HG03060 (cell line): ENCODE measurements around the gene OSBPL8.

ENCODE experiments used
- ATAC-seq: cut with Tn5 transposase; IDR thresholded peaks from one replicate; pipeline ENCODE4 v1.9.1; 2021; ENCODE audit warnings: low read depth, moderate number of reproducible peaks; ENCODE audit not compliant: unreplicated experiment

Gene OSBPL8

GRCh38 chr12:76316468-76316867 is 243.1 kb downstream of the OSBPL8 start:
- ATAC-seq = no peak

GRCh38 chr12:76313299-76313698 is 246.3 kb downstream of the OSBPL8 start:
- no peak for ATAC-seq

- no peak for ATAC-seq
These were observed 247.3 kb downstream of the OSBPL8 start for GRCh38 chr12:76312315-76312714.

GRCh38 chr12:76311796-76312195 is 247.8 kb downstream of the OSBPL8 start:
- ATAC-seq = no peak

- no peak for ATAC-seq
These were observed 249.5 kb downstream of the OSBPL8 start for GRCh38 chr12:76310110-76310509.

- ATAC-seq = no peak
These were observed 250.7 kb downstream of the OSBPL8 start for GRCh38 chr12:76308866-76309265.

DNA sequence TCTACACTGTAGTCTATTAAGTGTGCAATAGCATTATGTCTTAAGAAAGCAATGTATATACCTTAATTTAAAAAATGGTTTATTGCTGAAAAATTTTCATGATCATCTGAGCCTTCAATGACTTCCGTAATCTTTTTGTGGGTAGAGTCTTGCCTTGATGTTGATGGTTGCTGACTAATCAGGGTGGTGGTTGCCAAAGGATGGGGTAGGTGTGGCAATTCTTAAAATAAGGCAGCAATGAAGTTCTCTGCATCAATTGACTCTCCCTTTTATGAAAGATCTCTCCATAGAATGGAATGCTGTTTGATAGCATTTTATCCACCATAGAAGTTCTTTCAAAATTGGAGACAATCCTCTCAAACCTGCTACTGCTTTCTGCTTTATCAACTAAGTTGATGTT is 252.5 kb downstream of the OSBPL8 start:
- no peak for ATAC-seq

- ATAC-seq = no peak
These were observed 255.5 kb downstream of the OSBPL8 start for GRCh38 chr12:76303989-76304460.

DNA sequence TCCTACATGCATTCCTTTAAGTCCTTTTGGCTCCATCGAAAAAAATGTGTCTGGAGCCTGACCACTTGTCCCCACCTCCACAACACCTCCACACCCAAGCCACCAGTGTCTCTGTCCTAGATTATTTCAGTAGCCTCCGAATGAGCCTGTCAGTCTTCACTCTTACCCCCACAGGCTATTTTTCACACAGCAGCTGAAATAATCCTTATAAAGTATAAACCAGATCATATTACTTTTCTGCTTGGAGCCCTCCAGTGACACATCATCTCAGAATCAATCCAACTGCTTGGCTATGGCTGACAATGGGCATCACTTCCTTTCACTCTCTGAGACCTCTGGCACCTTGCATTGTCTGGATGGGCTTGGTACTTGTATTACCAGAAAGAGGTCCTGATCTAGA is 256.2 kb downstream of the OSBPL8 start:
- ATAC-seq = no peak
